HG03095 (cell line): ENCODE measurements around the gene SERPINA1.

Source experiments
- ATAC-seq: cut with Tn5 transposase; IDR thresholded peaks from one replicate; pipeline ENCODE4 v1.9.1; 2021; ENCODE audit warnings: moderate library complexity; ENCODE audit not compliant: unreplicated experiment

The SERPINA1 gene

DNA sequence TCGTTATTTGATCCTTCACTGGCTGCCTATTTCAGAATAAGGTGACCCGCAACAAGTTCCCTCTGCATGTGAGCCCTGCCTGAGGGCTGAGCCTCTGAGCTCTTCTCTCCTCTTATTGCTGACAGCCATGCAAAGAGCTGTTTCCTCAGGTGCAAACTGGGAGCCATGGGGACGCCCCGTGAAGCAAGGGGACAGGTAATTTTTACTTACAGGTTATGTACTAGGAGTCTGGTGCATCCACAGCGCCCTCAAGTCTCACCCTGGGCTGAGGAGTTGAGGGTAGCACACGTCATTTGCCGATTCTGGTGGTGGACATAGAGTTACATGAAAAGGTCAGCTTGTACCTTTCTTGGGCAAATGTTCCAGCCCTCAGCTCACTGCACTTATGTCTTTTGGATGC, 39.1 kb downstream of the SERPINA1 start:
- no peak for ATAC-seq

- no peak for ATAC-seq
These were observed 39.6 kb downstream of the SERPINA1 start for GRCh38 chr14:94348836-94349235.

DNA sequence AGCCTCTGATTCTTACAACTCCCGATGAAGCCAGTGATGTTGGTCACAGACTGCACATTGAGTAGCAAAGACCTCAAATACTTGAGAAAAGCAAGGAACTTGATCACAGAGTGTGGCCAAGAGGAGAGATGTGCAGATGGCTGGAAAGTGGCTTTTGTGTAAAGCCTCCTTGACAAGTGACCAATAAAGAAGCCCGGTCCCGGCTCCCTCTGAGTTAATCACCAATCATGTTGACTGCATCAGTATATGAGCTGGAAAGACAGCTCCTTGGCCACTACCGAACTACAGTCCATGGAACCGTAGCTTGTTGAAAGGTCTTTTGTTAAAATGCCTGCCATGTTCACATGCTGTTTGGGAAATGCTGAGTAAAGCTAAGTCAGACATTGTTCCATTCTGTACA, 41.6 kb downstream of the SERPINA1 start:
- peak; percentile 3 for ATAC-seq

- peak; percentile 54 for ATAC-seq
These were observed 42.2 kb downstream of the SERPINA1 start for GRCh38 chr14:94346065-94346786.

DNA sequence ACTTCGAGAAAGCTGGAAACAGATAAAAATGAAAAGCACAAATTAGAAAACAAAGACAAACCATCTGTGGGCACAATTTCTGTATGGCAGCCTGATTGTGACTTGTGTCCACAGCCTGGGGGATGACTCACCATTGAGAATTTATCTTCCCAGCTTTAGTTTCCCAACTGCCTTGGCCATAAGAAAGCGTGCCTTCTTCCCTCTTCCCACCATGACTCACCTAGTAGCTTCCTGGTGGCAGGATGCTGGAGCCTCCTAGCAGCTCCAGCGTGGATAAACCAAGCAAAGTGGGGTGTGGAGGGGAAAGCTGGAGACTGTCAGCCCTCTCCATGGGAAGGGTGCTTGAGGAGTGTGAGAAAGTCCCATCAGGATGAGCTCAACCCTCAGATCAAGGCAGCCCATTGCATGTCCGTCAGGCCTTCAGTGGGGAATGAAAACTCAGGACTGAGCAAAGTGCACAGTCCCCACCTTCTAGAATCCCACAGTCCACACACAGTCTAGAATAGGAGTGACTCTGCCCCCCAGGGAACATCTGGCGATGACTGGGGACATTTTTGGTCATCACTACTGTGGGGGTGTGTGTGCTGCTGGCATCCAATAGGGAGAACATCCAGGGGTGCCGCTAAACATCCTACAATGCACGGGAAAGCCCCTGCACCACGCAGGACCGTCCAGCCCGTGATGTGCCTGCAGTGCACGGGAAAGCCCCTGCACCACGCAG, 42.9 kb downstream of the SERPINA1 start:
- no peak for ATAC-seq

GRCh38 chr14:94344389-94344788, 44.0 kb downstream of the SERPINA1 start:
- no peak for ATAC-seq

DNA sequence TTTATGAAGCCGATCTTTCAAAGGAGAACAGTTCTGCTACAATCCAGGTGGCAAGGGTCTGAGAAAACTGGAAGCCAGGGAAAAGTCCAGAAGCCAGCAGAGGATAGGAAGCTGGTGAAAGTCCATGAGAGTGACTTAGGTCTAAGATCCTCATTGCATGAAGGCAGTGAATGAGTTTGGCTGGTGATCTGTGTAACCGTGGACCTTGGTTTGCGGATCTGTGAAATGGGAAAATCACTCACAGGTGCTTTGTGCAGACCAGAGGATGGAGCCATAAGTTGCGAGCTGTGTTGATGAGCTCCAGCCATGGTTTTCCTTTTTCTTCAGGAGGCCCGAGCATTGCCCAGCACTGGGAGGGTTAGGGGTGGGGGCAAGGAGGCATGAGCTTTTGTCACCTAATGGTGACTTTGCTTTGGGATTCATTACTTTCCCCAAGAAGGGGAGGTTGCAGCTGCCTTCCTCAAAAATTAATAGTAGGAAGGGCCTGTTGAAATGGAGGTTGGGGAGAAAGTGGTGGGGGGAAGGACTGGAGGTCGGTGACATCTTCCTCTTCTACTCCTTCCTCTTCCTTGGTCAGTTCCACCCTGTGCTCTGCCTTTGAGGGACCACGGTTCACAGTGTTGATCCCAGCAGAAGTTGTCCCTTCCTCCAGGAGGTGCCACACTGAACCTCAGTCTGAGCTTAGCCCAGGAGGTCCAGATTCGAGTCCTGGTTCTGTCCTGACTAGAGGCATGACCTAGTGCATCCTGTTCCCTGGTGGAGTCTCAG, 45.0 kb downstream of the SERPINA1 start:
- no peak for ATAC-seq

DNA sequence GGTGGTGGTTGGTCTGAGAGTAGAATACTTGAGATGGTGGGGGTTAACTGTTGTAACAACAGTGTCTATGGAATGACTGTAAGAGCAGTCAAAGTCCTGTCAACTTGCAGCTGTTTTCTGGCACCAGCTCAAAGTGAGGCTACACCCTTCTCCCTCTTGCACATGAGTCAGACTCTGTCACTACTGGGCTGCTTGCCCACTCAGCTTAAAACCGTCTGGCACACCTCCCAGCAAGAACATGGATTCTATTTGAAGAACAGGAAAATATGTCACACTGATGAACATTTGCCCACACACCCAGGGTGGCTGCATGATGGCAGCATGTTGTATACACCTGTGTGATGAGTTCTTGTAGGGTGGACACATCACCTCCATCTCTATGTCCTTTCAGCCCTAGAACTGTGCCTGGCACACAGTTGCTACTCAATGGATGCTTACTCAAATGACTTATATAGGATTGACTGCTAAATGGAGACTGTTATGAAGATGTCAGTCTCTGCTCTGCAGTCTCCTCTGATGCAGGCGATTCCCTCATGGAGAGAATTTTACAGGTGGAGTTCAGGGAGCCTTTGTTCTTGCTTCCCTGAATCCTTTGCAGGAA, 46.0 kb downstream of the SERPINA1 start:
- no peak for ATAC-seq

- ATAC-seq, result no peak
These were observed 46.6 kb downstream of the SERPINA1 start for GRCh38 chr14:94341656-94342333.

GRCh38 chr14:94340533-94340932, 47.9 kb downstream of the SERPINA1 start:
- no peak for ATAC-seq

- no peak for ATAC-seq
These were observed 50.4 kb downstream of the SERPINA1 start for GRCh38 chr14:94338023-94338422.

DNA sequence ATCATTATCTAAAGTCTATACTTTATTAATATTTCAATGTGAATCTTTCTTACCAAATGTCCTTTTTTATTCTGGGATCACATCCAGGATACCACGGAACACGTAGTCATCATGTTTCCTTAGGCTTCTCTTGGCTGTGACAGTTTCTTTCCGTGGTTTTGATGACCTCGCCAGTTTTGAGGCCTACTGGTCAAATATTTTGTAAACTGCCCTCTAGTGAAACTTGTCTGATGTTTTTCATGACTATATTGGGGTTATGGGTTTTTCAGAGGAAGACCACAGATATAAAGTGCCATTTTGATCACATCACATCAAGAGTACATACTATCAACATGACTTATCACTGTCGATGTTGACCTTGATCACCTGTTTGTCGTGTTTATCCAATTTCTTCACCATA, 51.1 kb downstream of the SERPINA1 start:
- ATAC-seq, result no peak

DNA sequence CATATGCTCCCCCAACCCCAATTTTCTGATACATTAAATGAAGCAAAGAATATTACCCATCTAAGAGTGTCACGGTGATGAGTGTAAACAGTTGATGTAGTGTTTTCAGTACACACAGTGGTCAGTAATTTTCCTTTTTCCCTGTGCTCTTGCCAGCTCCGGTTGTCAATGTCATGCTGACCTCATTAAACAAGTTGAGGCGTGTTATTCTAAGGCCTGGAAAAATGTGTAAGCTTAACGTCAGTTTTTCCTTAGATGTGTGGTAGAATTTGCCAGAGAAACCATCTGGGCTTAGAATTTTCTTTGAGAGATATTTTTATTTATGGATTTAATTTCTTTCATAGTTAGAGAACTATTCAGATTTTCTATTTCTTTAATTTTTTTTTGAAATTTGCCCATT, 53.5 kb downstream of the SERPINA1 start:
- no peak for ATAC-seq

GRCh38 chr14:94332587-94332986, 55.8 kb downstream of the SERPINA1 start:
- no peak for ATAC-seq

- no peak for ATAC-seq
These were observed 56.3 kb downstream of the SERPINA1 start for GRCh38 chr14:94332063-94332583.

DNA sequence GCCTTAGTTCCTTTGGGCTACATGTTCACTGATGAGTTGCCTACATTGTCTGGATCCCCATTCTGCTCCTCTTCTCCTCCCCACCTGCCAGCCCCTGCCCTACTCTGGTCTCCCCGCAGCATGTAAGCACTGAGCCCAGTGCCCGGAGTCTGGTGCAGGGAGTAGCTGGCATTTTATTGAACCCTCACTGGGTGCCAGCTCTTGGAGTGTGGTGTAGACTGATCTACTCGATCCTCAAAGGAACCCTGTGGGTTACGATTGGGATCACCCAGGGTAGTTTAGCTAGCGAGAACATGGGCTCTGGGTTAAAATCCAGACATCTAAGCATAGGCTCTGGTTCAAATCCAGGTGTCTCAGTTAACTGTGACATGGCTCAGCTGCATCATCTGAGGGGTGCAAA, 56.9 kb downstream of the SERPINA1 start:
- ATAC-seq, result no peak

DNA sequence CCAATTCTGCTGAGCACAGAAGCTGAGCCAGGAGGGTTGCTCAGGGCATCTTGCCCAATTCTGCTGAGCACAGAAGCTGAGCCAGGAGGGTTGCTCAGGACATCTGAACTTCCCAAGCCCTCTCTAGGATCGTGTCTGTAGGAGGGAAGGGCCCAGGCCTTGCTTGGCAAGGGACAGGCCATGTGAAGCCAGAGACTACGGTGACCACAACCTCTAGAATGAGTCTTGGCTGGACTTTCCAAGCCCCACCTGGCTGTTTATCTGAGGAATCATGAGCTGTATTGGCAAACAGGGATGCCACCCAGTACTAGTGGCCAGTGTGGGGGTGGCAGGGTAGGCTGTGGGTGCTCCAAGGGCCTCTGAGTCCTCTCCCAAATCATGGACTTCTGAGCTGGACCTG, 57.5 kb downstream of the SERPINA1 start:
- ATAC-seq, result no peak

- ATAC-seq, result no peak
These were observed 58.0 kb downstream of the SERPINA1 start for GRCh38 chr14:94330432-94330831.

DNA sequence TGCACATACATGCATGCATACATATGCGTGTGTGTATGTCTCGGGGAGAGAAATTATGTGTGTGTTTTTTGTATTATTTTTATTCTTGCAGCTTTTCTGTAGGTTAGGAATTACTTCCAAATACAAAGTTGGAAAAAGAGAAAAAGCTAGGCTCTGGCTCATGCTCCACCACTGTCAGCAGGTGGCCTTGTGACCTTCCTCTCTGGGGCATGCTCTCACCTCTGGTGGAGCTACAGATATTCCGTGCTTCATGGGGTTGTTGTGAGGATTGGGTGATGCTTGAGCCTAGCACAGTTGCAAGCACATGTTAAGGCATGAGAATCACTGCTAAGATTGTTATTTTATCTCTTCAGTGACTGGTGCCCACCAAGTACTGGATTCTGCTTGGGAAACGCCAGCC, 58.5 kb downstream of the SERPINA1 start:
- no peak for ATAC-seq

DNA sequence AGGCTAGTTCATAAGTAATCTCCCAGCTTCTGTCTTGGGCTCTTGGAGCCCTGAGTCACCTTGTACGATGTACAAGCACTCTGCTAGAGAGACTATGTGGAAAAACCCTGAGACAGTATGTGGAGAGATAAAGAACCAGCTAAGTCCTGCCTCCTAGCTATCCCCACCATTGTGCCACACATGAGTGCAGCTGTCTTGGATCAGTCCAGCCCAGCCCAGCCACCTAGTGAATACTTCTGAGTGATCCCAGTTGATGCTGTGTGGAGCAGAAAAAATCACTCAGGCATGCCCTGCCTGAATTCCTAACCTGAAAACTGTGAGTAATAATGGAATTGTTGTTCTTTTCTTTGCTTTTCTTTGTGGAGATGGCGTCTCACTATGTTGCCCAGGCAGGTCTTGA, 60.2 kb downstream of the SERPINA1 start:
- ATAC-seq, result no peak
